ENCODE results near the gene CALD1.
A peak's percentile ranks its signal among the peaks of the same experiment; 100 is the strongest.

CALD1 gene

GRCh38 chr7:134988161-134988560 is 208.7 kb downstream of the CALD1 start:
- DNase-seq (ENCODE audit: low spot score) = no peak
- TF ChIP-seq, protein P1, sequence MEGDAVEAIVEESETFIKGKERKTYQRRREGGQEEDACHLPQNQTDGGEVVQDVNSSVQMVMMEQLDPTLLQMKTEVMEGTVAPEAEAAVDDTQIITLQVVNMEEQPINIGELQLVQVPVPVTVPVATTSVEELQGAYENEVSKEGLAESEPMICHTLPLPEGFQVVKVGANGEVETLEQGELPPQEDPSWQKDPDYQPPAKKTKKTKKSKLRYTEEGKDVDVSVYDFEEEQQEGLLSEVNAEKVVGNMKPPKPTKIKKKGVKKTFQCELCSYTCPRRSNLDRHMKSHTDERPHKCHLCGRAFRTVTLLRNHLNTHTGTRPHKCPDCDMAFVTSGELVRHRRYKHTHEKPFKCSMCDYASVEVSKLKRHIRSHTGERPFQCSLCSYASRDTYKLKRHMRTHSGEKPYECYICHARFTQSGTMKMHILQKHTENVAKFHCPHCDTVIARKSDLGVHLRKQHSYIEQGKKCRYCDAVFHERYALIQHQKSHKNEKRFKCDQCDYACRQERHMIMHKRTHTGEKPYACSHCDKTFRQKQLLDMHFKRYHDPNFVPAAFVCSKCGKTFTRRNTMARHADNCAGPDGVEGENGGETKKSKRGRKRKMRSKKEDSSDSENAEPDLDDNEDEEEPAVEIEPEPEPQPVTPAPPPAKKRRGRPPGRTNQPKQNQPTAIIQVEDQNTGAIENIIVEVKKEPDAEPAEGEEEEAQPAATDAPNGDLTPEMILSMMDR (IDR thresholded peaks at IDR 0.05; ENCODE audit: extremely low read depth, missing control alignments) = no peak

- TF ChIP-seq, protein P1 (IDR thresholded peaks at IDR 0.05; ENCODE audit: extremely low read depth, missing control alignments) = no peak
- no peak for DNase-seq (ENCODE audit: low spot score)
Measured at GRCh38 chr7:134991469-134992339, 212.3 kb downstream of the CALD1 start.

- TF ChIP-seq, protein P1 (IDR thresholded peaks at IDR 0.05; ENCODE audit: extremely low read depth, missing control alignments) = no peak
- peak; percentile 64 for DNase-seq (ENCODE audit: low spot score)
Measured at GRCh38 chr7:134992626-134993179, 213.3 kb downstream of the CALD1 start.

GRCh38 chr7:134993877-134994456 is 214.5 kb downstream of the CALD1 start:
- DNase-seq (ENCODE audit: low spot score) = no peak
- TF ChIP-seq, protein P1 (IDR thresholded peaks at IDR 0.05; ENCODE audit: extremely low read depth, missing control alignments) = no peak

DNA sequence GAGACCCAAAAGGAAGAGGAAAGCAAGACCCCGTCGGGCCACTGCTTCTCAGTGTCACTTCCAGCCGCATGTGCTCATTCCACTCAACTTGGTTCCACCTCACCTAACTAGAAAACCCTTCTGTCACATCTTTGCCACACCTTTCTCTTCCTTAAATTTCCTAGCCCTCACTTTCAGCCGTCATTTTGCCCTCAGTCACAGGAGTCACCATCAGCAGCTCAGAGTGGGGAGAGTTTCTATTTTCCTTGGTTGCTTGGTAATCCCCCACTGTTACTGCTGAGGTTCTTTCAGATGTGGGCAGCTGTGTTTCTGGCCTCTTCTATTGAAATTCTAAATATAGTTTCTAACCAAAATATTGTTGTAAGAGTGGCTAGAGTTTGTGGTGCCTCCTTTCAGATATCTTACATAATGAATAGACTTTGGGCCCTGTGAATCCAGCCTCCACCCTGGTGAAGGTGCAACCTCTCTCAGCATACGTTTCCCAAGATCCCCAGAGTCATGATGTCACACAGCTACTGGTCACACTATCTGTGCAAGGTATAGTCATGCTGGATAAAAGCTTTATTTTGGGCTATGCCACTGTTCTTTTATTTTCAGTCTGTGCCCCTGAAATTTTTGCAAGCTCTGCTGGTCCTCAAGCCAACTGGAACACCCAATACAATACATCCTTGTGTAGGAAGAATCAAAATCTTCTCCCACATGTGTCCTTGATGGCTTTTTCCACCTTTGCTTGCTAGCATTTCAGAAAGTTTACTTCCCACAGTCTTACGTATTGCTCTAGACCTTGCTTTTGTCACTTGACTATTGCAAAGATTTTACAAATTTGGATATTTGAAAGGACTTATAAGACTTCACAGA is 216.0 kb downstream of the CALD1 start:
- DNase-seq (ENCODE audit: low spot score) = peak; percentile 38
- TF ChIP-seq, protein P1 (IDR thresholded peaks at IDR 0.05; ENCODE audit: extremely low read depth, missing control alignments) = no peak

- TF ChIP-seq, protein P1 (IDR thresholded peaks at IDR 0.05; ENCODE audit: extremely low read depth, missing control alignments) = no peak
- peak; percentile 57 for DNase-seq (ENCODE audit: low spot score)
Measured at GRCh38 chr7:134996097-134996550, 216.7 kb downstream of the CALD1 start.

Measured in GM20000 (cell line).